IPS DF 6.9 (cell line): Measurements from ENCODE around the gene ALS2.

ENCODE experiments used
- DNase-seq: peaks from one replicate; pipeline ENCODE4 v3.0.0-alpha.2; 2013; ENCODE audit warnings: low read depth, low spot score
- H3K27ac ChIP-seq: one replicate; pipeline ENCODE4 v1.5.1; 2013; ENCODE audit warnings: low read length, control low read depth
- H3K27me3 ChIP-seq: 2 replicates; pipeline ENCODE4 v1.6.1; 2013; ENCODE audit warnings: mild to moderate bottlenecking, low read length; ENCODE audit not compliant: control insufficient read depth, insufficient read depth
- H3K36me3 ChIP-seq: 2 replicates; pipeline ENCODE4 v1.6.1; 2013; ENCODE audit warnings: low read length; ENCODE audit not compliant: control insufficient read depth, insufficient read depth
- H3K4me1 ChIP-seq: 2 replicates; pipeline ENCODE4 v1.6.1; 2013; ENCODE audit warnings: low read length; ENCODE audit not compliant: control insufficient read depth, insufficient read depth
- H3K4me3 ChIP-seq: 2 replicates; pipeline ENCODE4 v1.5.1; 2013; ENCODE audit warnings: mild to moderate bottlenecking, low read length
- H3K9me3 ChIP-seq: 2 replicates; pipeline ENCODE4 v1.6.1; 2013; ENCODE audit warnings: low read length, inconsistent platforms; ENCODE audit not compliant: control insufficient read depth, insufficient read depth
- WGBS: extraction: QIAGEN DNeasy Blood & Tissue Kit; methylation state at CpG from one replicate; pipeline ENCODE4 v1.1.7; 2013; ENCODE audit warnings: mixed read lengths, missing lambda C conversion rate; ENCODE audit not compliant: insufficient read length, insufficient coverage; 5-methylcytosine and 5-hydroxymethylcytosine counted together

The ALS2 gene

DNA sequence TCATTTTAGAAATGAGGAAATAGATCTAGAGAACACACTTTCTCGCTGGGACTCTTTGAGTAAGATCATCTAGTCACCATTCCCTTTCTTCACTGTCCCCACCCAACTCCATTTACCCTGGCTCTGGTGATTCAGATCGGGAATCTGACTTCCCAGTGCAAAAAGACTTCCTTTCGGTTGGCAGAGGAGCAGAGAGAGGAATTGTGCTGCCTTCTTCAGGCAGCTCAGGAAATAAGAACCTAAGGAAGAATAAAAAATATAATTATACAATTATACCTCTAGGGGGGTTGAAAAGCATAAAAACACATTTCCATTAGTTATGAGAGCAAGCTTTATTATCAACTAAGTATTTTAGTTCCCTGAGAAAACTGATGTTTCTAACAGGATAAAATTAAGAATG, 73.0 kb downstream of the ALS2 start:
- H3K27ac ChIP-seq = no peak overlapping the region
- no peaks in the 10 kb centered on the region for H3K27me3 ChIP-seq
- H3K4me1 ChIP-seq = no peaks in the 10 kb centered on the region
- H3K4me3 ChIP-seq = no peak overlapping the region
- peaks cover 5% of the 10 kb centered on the region; the same call in 1 of the 2 replicates for H3K36me3 ChIP-seq
- no peaks in the 10 kb centered on the region for H3K9me3 ChIP-seq
- no CpG with 5 or more reads among the region's 3 CpGs for WGBS
- no peak for DNase-seq

DNA sequence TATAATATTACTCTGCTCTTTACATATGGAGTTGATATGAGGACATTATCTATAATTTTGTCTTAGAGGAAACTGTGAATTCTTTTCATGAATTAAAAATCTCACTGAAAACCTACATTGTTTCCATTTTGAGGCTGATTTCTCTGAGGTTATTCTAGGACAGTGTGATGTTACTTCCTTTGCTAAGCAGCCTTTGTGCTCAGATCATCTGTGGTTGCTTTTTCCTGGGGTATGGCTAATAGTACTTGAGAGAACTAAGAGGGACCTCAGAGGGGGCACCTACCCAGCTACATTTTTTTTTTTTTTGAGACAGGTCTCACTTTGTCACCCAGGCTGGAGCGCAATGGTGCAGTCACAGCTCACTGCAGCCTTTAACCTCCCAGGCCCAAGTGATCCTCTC, 73.6 kb downstream of the ALS2 start:
- Histone ChIP-seq H3K4me1 (no peaks in the 10 kb centered on the region), H3K9me3 (no peaks in the 10 kb centered on the region), H3K4me3 (no peak overlapping the region), H3K27me3 (no peaks in the 10 kb centered on the region), H3K36me3 (peaks cover 5% of the 10 kb centered on the region; the same call in 1 of the 2 replicates), H3K27ac (no peak overlapping the region)
- WGBS = no CpG with 5 or more reads among the region's 1 CpG
- no peak for DNase-seq

- no peak overlapping the region for H3K4me3 ChIP-seq
- H3K27me3 ChIP-seq = no peaks in the 10 kb centered on the region
- DNase-seq = no peak
- H3K36me3 ChIP-seq = no peaks in the 10 kb centered on the region
- WGBS = no CpG with 5 or more reads among the region's 5 CpGs
- H3K9me3 ChIP-seq = no peaks in the 10 kb centered on the region
- H3K27ac ChIP-seq = no peak overlapping the region
- H3K4me1 ChIP-seq = peaks cover 2% of the 10 kb centered on the region; the same call in 1 of the 2 replicates
Observed at GRCh38 chr2:201704536-201704935, 76.2 kb downstream of the ALS2 start.

DNA sequence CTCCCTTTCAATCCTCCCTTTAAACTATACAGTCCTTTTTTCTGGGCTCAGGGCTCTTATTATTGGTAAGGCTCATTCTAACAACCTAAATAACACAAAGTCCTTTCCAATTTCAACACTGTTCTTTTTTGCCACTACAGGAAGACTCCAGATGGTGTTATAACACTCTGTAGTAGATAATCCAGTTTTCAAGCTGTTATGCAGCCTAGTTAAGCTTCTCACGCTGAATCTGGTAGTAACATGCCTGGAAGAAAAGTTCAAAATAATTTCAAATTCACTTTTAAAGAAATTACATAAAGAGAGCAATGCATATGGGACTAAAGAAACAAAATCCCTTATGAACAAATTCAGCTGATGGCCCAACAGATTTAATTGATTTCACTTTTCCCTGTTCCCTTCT, 79.1 kb downstream of the ALS2 start:
- DNase-seq = no peak
- WGBS = no CpG with 5 or more reads among the region's 1 CpG
- no peaks in the 10 kb centered on the region for H3K36me3 ChIP-seq
- no peak overlapping the region for H3K4me3 ChIP-seq
- no peaks in the 10 kb centered on the region for H3K9me3 ChIP-seq
- no peak overlapping the region for H3K27ac ChIP-seq
- H3K27me3 ChIP-seq = no peaks in the 10 kb centered on the region
- peaks cover 6% of the 10 kb centered on the region; the same call in 1 of the 2 replicates for H3K4me1 ChIP-seq

DNA sequence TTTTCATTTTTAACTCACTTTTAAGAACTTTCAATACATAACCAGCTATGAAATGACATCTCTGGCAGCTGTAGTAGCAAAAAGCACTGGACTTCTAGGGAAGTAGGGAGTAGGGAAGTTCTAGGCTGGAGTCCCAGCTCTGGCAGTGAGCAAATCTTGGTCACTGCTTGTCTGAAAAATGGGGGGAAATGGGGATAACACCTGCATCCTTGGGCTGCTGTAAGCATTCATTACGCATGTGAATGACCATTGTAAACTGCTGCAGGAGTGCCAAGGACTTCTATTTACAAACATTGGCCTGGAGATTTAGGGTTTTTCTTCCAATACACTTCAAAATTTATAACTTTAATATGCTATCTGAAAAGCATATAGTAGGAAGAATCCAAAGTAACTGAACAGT, 81.3 kb downstream of the ALS2 start:
- Histone ChIP-seq H3K4me3 (no peak overlapping the region), H3K27me3 (no peaks in the 10 kb centered on the region), H3K4me1 (peaks cover 6% of the 10 kb centered on the region; the same call in 1 of the 2 replicates), H3K9me3 (no peaks in the 10 kb centered on the region), H3K36me3 (no peaks in the 10 kb centered on the region), H3K27ac (no peak overlapping the region)
- no CpG with 5 or more reads among the region's 1 CpG for WGBS
- DNase-seq = no peak

DNA sequence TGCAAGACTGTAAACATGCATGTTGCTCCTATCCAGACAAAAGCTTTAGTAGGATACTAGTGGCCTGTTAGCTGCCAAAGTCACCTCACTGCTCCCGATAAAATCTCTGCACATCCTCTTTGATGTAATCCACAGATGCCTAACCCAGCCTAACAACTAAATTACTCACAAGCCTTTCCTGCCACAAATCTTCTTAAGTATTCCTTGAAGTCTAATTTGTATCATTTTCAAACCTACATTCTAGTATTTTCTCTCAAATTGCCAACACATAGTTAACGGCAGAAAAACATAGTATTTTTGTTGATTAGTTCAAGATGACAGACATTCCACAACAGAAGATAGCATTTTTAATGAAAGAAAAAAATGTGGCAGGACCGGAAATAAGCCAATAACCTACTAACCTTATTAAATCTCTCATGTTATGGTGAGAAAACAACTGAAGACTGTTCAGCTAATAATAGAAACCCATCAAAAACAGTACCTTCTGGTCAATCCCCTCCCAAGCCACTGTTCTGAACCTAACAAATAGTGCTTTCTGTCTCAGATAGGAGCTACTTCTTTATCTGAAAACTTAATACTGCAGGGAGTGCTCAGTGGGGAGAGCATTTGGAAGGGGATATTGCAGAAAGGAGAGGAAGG, 82.0 kb downstream of the ALS2 start, which contains the start of gene MPP4:
Gene MPP4 (minus strand): TSS at position 57 of the 639 bp plus-strand sequence. CDS start 4,690 bp downstream, outside the sequence.
- Histone ChIP-seq H3K36me3 (no peaks in the 10 kb centered on the region), H3K9me3 (no peaks in the 10 kb centered on the region), H3K27ac (no peak within 1 kb of the TSS), H3K27me3 (no peaks in the 10 kb centered on the region), H3K4me1 (peaks cover 6% of the 10 kb centered on the region; the same call in 1 of the 2 replicates), H3K4me3 (no peak within 1 kb of the TSS)
- DNase-seq = no peak
- no CpG with 5 or more reads among the region's 3 CpGs for WGBS

DNA sequence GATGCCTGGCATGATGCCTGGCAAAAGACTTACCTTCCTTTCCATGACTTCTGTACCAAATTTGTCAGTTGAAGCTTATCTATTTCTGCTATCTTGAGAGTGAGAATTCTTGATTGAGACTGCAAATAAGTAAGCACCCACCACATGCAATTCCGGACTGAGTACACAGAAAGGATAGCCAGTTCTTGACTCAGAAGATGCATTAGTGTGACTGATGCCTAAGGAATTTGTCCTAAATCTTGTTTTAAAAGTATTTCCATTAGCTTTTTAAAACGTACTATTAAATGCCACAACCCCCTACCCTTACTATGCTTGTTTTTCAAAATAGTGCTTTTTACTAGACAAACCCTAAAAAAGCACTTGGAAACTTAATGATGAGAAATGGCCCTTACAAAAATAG, 82.8 kb downstream of the ALS2 start:
- Histone ChIP-seq H3K36me3 (no peaks in the 10 kb centered on the region), H3K4me3 (no peak overlapping the region), H3K27me3 (no peaks in the 10 kb centered on the region), H3K27ac (no peak overlapping the region), H3K9me3 (no peaks in the 10 kb centered on the region), H3K4me1 (peaks cover 6% of the 10 kb centered on the region; the same call in 1 of the 2 replicates)
- DNase-seq = no peak
- no CpG with 5 or more reads among the region's 2 CpGs for WGBS

GRCh38 chr2:201696151-201696659, 84.5 kb downstream of the ALS2 start:
- H3K27me3 ChIP-seq = no peaks in the 10 kb centered on the region
- H3K36me3 ChIP-seq = no peaks in the 10 kb centered on the region
- H3K4me3 ChIP-seq = no peak overlapping the region
- H3K4me1 ChIP-seq = peaks cover 6% of the 10 kb centered on the region; the same call in 1 of the 2 replicates
- H3K9me3 ChIP-seq = no peaks in the 10 kb centered on the region
- no peak overlapping the region for H3K27ac ChIP-seq
- no CpG with 5 or more reads among the region's 6 CpGs for WGBS
- DNase-seq = no peak

GRCh38 chr2:201685156-201685555, 95.6 kb downstream of the ALS2 start:
- H3K9me3 ChIP-seq = no peaks in the 10 kb centered on the region
- WGBS = no CpG with 5 or more reads among the region's 3 CpGs
- H3K4me1 ChIP-seq = no peaks in the 10 kb centered on the region
- no peaks in the 10 kb centered on the region for H3K36me3 ChIP-seq
- no peak for DNase-seq
- no peak overlapping the region for H3K27ac ChIP-seq
- no peak overlapping the region for H3K4me3 ChIP-seq
- no peaks in the 10 kb centered on the region for H3K27me3 ChIP-seq

DNA sequence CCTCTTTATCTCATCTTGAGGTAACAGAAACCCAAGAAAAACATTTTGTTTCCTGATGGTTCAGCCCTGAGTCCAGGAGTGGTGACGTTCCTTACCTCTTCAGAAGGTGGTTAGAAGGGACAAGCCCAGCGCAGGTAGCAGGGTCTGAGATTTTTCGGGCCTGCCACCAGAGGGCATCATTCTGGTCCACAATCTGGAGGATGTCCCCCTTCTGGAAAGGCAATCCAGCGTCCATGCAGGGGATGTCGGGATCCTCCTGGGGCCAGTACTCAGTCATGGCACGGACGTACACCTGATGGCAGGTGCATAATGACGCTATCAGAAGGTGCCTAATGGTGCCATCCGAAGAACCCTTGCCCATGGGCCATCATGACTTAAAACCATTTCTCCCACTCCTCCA, 100.0 kb downstream of the ALS2 start:
- Histone ChIP-seq H3K4me1 (no peaks in the 10 kb centered on the region), H3K27me3 (no peaks in the 10 kb centered on the region), H3K36me3 (no peaks in the 10 kb centered on the region), H3K9me3 (no peaks in the 10 kb centered on the region), H3K4me3 (no peak overlapping the region), H3K27ac (no peak overlapping the region)
- peak; percentile 67 for DNase-seq
- no CpG with 5 or more reads among the region's 9 CpGs for WGBS

- Histone ChIP-seq H3K4me1 (no peaks in the 10 kb centered on the region), H3K9me3 (no peaks in the 10 kb centered on the region; the same call in 1 of the 2 replicates), H3K4me3 (no peak overlapping the region), H3K27ac (no peak overlapping the region), H3K36me3 (no peaks in the 10 kb centered on the region), H3K27me3 (no peaks in the 10 kb centered on the region)
- no peak for DNase-seq
- no CpG with 5 or more reads among the region's 6 CpGs for WGBS
Observed at GRCh38 chr2:201678401-201678800, 102.3 kb downstream of the ALS2 start.
